Inferior parietal cortex (tissue), 1 donor: ENCODE results near the gene CH25H.

ENCODE experiments used
- DNase-seq: peaks from one replicate; pipeline ENCODE4 v3.0.0-alpha.2; 2016; ENCODE audit errors: extremely low spot score

The CH25H gene

DNA sequence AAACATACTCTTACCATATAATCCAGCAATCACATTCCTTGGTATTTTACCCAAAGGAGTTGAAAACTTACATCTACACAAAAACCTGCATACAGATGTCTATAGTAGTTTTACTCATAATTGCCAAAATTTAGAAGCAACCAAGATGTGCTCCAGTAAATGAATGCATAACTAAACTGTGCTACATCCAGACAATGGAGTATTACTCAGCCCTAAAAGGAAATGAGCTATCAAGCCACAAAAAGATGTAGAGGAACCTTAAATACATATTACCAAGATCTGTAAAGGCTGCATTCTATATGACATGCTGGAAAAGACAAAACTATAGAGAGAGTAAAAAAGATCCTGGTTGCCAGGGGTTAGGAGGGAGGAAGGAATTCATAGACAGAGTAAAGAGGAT lies 21.8 kb upstream of the CH25H start:
- DNase-seq = no peak

DNA sequence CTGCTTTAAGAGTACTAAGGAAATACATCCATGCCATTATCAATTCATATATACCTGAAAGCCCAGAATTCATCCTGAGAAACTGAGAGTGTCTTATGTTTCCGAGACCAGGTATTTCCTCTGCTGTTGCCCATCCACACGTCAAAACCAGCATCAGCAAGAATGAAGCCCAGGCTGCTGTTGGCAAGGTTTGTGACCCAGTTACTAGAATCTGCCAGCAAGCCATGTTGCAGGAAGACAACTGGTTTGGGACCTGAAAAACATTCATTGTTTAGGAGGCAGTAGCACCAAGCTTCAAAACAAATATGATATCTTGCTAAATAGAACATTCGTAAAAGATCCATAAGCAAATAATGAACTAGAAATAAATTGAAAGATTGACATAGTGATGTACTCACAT lies 21.0 kb upstream of the CH25H start:
- DNase-seq = no peak

DNA sequence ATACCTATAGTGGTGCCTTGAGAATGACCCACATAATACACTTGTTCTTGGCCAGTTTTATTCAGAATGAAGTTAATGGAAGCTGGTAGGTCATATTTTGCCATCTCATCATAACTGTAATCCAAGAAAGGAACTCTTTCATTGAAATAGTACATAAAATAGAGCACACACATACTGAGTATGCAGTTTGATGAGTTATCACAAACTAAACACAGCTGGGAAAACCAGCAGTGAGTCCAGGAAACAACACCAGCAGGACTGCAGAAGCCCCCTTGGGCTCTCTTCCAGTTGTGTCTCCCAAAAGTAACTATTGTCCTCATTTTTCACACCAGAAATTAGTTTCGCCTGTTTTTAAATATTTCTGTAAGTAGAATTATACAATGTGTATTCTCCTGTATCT lies 19.8 kb upstream of the CH25H start:
- no peak for DNase-seq

DNA sequence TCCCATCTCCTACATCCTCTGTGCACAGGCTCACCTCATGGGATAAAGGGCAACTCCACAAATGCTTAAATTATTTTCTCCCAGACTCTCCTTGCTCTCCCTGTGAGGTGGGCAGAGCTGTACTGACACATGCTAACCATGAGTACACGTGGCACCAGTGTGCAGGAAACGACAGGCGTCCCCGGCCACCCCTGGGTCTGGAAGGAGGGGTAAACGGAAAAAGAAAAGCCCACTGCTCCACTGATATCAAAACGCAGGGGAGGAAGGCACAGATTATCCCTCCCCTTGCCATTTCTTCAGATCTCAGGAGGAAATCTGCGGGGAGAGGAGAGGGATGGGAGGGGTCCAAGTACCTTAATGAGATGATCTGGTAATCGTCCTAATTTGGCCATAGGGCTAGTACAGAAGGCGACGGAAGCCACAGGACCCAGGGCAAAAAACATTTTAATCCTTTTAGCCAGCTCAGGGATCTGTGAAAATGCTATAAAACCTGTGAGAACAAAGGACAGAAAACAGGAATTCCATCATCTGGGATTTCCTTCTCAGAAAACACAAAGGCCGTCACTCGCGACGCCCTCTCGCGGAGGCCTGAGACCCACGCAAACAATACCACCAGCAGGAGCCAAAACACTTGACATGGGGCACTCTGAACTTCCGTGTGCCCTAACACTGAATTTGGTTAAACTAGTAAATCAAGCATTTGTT lies 17.8 kb upstream of the CH25H start:
- peak; percentile 65 for DNase-seq

DNA sequence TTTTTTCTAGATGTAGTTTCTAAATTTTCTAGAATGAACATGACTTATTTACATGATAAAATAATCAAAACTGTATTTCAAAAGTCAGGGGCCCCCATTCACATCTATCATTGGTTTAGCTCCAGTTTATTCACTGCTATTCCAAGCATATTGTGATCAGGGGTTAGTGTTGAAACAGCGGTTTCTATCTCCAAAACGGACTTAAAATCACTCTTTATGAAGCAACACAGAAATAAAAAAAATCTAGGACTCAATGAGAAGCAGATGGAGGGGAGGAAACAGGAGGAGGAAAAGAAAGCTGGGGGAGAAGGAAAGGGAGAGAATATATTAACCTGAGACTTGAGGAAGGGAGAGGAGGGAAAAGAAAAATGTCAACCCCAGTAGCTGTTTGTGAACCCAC lies 14.8 kb upstream of the CH25H start:
- DNase-seq = no peak

DNA sequence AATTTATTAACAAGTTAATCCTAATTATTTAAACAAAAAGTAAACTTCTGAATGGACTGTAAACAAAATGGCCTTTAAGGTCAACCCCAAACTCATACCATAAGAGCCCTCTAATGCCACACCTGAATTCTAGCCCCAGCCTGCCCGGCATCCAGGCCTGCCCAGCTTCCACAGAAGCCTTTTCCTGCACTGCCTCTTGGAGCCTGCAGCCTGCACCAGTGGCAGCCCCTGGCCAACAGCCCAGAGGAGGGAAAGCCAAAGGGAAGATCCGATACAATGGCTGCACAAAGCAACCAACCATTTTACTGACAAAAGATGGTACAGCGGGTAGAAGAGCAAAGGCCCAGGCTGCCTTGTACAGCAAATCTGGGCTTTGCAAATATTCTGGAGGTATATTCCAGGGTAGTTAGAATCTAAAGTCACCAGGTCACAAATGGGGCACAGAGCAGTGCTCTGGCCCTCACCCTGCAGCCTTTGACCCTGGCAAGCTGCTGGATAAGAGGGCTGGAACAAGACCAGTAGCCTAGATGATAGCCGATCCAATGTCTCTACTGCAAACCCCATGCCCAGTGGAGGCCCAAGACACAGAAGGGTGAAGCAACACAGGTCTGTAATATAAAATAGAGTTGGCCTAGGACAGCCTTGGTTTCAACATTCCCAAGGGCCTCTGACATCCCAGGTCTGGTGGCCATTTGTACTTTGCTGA lies 12.5 kb upstream of the CH25H start:
- DNase-seq = no peak

DNA sequence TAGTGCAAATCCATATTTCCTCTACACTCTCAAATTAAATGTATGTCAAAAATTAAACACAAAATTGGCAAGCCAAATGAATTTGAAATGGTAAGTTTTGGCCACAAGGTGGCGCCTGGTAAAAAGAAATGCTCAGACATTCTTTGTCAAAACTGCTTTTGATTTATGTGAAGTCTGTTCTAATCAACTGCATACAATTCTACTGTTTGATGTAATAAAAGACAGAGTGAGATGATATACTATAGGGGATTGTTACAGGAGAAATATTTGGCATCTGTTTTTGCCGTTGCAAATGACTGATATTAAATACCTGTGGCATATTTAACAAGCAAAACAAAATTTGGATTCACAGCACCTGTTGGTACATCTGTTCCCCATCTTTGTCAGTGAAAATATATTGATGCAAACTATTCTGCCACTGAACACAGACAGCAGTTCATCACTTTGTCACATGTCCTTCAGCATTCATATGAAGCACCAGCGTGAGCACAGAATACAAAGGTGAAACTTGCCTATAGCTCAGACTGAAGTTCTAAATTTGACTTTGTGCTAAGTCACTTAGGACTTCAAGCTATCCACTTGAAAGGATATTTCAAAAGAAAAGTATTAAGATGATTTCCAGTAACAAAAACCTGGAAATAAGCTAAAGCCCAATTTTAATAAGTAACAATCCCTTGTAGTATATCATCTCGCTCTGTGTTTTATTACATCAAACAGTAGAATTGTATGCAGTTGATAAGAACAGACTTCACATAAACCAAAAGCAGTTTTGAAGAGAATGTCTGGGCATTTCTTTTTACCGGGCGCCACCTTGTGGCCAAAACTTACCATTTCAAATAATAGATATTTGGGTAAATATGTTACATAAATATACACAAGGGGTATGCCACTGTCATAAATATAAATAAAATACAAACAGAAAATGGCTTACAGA lies 10.2 kb upstream of the CH25H start:
- peak; percentile 95 for DNase-seq

DNA sequence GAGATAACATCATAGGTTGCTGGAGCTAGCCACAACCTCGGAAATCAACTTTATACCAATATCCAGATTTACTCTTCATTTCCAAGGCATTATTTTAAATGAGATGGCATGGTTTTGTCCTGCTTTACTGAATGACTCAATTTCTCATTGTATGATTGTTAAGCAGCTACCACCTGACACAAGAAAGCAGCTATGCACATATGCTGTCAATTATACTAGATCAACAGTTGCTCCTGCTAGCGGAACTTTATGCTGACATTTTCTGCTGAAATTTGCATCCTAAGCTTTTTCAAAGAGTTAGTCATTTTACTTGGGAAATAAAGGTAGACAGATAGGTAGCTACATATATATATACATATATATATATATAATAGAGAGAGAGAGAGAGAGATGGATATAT lies 8.9 kb upstream of the CH25H start:
- DNase-seq = no peak

DNA sequence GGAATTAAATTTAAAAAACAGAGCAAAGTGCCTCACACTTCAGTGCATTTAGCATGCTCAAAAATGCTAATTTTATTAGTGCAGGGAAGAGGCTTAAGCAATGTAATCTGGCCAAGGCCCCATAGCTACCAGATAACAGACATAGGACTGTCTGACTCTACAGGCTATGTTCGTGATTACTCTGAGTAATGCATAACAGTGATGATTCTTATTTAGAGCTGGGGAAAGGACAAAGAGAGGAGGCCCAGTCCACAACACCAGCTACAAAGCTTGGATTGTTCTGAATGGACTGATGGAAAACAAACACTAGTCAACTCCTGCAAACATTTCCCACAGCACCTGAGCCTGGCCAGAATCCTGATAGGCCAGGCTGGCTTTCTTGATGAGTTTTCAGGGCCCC lies 8.4 kb upstream of the CH25H start:
- peak; percentile 66 for DNase-seq

DNA sequence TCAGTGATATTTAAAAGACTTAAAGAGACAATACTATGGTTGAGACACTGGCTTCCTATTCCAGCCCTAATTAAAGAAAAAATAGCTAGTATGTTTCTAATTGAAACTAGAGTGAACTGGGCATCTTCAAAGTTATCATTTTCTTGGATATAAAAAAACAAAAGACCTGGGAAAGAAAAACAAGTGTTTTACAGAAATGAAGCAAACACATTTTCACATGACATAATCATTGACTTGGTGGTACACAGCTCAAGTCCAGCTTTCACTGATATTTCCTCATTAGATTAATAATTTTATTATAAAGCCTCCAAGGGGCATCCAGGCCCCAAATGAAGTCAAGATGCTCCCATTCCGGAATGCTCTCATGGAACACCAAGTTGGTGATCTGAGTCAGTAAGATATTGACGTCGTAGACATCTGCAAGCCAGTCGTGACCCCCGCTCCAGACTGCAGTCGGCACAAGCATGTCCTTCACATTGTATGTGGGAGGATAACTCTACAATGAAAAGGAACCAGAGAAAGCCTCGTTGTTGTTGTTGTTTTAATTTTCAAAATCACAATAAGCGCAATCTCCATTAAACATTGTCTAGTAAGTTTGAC lies 7.5 kb upstream of the CH25H start:
- peak; percentile 24 for DNase-seq

DNA sequence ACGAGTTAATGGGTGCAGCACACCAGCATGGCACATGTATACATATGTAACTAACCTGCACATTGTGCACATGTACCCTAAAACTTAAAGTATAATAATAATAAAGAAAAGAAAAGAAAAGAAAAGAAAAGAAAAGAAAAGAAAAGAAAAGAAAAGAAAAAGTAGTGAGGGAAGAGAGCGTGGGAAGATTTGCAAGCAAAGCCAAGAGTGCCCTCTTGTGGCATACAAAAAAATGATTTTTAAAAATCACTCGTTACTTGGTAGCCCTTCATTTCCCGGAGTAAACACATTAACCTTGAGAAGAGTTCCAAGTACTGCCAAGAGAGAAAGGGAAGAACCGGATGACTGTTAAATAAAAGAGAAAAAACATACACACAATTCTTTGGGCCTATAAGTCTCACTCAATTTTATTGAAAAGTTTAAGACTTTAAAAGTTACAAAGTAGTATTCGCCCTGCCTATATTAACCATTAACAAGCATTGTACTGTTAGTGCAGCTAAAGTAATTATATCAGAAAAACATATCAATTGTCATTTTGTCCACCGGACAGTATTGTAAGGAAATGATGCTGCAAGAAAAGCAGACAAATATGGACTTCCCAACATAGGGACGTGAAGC lies 6.2 kb upstream of the CH25H start:
- peak; percentile 77 for DNase-seq

DNA sequence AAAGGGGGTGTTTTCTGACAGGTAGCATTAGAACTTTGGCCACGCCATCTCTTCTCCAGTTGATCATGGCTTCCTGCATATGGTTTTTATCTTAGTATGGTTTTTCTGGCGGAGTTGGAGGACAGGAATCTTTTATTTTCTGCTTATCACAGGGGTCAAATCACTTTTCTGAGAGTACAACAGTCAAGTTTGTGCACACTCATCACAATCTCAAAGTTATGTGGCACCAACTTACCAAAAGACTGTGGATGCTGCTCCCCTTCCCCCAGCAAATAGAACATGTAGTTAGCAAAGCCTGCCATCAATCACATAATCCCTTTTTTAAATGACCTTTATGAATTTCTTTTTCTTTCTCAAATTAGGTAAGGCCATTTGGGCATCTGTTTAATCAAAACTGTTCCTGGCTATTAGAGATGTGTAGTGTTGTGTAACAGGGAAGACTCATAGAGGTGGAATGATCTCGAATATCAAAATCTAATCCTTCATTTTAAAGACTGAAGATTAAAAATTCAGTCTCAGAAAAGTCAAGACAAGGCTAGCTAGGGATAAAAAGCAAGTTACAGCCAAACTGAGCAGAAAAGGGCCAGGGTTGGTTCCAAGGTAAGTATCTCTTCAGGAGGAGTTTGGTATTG lies 3.8 kb upstream of the CH25H start:
- DNase-seq = no peak

DNA sequence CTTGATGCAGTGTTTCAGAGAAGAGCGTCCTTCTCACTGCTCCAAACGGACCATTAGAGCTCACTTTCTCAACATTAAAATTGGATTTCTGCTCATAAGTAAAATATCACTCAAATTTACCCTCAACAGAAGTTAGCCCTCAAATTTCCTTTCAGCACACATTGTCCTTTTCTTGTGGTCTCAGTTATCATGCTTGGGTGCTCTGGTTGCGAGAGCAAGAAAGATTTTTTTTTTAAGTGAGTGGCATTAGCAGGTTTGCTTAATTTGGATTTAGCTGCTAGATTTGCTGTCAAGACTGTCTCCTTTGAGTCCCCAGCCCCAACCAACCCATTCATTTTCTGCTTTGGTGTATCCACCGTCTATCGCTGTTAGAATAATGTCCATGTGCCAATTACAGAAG lies 2.6 kb upstream of the CH25H start:
- no peak for DNase-seq

DNA sequence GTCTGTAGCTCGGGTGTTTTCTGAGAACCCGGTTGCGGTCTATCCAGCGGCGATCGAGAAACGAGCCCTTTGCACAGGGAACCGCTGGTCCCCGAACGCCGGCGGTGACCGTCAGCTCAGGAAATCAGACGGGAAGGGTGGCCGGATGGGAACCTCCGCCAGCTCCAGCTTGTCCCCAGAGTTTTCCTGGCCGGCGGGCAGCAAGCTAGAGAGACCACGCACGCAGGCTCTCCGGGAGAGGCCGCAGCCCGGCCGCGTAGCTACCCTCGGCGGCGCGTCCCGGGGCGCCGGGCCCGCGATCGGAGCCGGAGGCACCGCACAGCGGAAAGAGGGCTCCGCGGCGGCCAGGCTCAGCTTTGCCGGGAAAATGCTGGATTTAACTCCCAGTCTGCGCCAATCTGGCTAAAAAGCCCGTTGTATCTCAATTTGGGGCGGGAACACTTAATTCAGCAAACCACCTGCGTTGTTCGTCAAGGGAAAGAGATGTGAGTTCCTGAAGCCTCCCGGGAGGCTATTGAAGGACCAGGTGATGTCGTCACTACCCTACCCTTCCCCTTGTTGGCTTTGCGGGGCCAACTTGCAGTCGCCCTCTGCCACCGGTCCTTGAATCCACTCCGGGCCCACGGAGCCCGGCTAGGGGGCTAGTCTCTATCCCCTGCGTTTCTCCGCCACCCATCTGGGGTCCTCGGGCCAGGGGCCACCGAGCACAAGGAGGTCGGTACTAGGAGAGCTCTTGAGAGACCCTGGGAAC lies 859 bp upstream of the CH25H start:
- peak; percentile 22 for DNase-seq

DNA sequence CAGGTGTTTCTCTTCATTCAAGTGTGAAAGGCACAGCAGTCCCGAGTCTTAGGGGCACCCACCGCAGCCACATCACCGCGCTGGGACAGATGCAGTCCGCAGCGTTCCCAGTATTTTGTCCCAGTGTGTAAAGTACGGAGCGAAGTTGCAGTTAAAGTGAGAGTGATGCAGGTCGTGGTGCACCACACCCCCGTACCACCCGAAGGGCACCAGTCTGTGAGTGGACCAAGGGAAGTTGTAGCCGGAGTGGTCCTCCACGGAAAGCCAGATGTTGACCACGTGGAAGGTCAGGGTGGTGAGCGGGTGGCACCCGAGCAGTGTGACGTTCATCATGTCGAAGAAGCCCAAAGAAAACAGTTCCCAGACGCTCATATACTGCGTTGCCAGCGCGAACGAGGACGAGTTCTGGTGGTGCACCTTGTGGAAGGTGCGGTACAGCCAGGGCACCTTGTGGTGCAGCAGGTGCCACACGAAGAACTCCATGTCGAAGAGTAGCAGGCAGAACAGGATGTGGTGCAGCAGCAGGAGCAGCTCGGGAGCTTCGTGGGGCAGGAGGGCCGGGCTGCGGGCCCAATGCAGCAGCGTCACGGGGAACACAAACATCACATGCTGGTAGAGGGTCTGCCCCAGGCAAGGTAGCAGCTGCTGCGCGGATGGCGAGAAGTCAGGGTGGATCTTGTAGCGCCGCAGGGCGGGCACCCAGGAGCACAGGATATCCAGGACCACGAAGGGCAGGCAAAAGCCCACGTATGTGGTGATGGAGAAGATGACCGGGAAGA lies 526 bp downstream of the CH25H start:
- DNase-seq = no peak

DNA sequence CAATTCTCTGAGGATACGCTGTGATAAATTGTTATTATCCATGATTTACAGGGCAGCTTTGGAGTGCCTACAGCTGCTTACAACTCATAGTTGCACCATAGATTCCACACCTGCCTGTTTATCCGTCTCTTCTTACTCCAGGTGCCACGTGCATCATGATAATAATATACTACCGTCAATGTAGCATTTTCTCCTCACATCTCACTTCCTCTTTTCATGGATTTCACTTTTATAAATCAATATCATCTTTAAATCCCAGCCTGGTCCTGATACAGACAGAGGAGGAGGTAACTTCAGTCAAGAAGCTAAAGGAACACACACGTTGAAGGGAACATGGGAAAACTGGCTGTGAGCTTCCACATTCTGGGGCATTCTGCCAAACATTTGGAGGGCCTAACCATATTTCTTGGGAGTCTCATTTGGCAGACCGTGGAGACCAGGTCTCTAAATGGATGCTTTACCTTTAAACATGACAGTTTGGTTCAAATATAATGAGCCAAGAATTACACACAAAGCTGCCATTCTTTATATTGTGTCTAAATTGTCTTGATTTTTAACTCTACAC lies 2.4 kb downstream of the CH25H start:
- no peak for DNase-seq

DNA sequence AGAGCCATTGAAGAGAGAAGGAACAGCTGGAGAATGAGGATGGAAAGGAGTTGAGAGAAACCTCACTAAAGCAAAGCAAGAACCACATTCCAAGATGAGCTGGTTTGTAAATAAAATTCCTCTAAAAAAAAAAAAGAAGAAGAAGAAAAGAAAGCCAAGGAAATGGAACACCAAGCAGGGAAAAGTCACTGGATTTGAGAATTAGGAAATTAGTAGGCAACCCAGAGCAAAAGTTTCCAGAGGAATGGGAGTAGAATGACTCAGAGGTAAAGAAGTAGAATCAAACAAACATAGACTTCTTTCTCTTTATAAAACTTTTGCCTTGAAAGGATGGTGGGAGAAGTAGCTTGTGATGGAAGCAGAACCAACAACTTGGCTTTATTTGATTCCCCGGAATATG lies 3.9 kb downstream of the CH25H start:
- DNase-seq = no peak

DNA sequence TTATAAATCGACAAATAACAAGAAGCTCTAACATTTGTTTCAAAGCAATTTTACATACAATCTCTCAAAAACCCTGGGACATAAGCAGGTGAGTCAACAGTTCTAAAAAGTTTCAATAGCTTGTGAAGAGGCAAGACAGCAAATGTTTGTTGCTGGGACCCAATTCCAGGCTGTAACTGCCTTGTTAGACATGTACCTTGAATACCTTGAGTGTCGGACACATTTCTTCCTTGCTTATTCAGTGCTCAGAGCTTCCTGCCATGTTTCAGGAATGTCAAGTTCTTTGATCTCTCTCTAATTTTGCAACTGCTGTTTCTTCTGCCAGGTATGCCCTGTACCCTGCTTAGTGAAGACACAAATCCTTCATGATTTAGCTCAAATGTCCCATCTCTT lies 5.1 kb downstream of the CH25H start:
- DNase-seq = no peak

DNA sequence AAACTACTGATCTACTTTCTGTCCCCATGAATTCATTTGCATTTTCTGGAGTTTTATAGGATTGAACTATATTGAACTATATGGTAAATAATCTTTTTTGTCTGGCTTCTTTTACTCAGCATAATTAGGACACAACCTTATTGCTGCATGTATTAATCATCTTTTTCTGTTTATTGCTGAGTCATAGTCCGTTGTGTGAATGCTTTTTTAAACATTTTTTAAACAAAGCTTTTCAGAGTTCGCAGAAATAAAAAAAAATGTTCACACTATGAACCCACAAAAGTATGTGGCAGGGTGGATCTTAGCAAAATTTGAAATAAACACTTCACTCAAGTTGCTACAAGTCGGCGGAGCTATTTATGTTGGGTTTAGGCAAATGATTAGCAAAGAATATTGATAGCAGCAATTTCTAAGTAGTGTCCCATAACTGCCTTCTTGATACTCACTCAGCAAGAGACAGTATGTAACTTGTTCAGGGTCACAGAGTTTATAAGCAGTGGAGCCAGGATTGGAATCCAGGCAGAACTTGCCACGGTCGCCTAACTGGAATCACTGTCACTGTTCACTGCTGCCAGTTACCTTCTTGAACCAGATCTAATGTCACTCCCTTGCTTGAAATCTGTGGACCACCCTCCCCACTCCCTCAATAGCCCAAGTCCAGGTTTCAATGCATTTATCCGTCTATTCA lies 5.6 kb downstream of the CH25H start:
- DNase-seq = no peak
